Astrocyte of the spinal cord (primary cell): ENCODE data around the gene RRAD.

Experiments used
- DNase-seq: peaks from one replicate; pipeline ENCODE4 v3.0.0; 2011; ENCODE audit warnings: low read depth, low spot score
- H3K4me3 ChIP-seq: 2 replicates; pipeline ENCODE4 v1.5.1; 2011; ENCODE audit warnings: low read depth, mild to moderate bottlenecking, low read length, moderate library complexity
- CTCF ChIP-seq: IDR thresholded peaks from 2 replicates; pipeline ENCODE4 v1.5.1; 2012; ENCODE audit warnings: low read depth, mild to moderate bottlenecking, low read length, inconsistent platforms
- in situ Hi-C: cut with HindIII; loops from 2 replicates; pipeline ENCODE4 v1.10.0; 2017; ENCODE audit warnings: low sequenced_read_pairs

The RRAD gene

GRCh38 chr16:66954097-66954659, 28.8 kb upstream of the RRAD start:
- in situ Hi-C loops = no loop called here
- TF ChIP-seq CTCF = peak; percentile 85
- H3K4me3 ChIP-seq = no peak overlapping the region
- peak; percentile 75 for DNase-seq

GRCh38 chr16:66953462-66954096, 28.2 kb upstream of the RRAD start:
- in situ Hi-C loops = no loop called here
- no peak for DNase-seq
- no peak for TF ChIP-seq CTCF
- no peak overlapping the region for H3K4me3 ChIP-seq

GRCh38 chr16:66952430-66953110, 27.2 kb upstream of the RRAD start:
- H3K4me3 ChIP-seq = no peak overlapping the region
- TF ChIP-seq CTCF = no peak
- DNase-seq = no peak
- in situ Hi-C loops = no loop called here

- TF ChIP-seq CTCF = no peak
- no peak for DNase-seq
- in situ Hi-C loops = no loop called here
- H3K4me3 ChIP-seq = no peak overlapping the region
Measured at GRCh38 chr16:66950971-66951790, 25.8 kb upstream of the RRAD start.

- no peak for DNase-seq
- TF ChIP-seq CTCF = no peak
- in situ Hi-C loops = no loop called here
Measured at GRCh38 chr16:66950437-66950836, 25.1 kb upstream of the RRAD start.

GRCh38 chr16:66949472-66949871, 24.1 kb upstream of the RRAD start:
- DNase-seq = no peak
- no peak for TF ChIP-seq CTCF
- no peak overlapping the region for H3K4me3 ChIP-seq
- in situ Hi-C loops = no loop called here

More at GRCh38 chr16:66950437-66950836, 25.1 kb upstream of the RRAD start:
- no peak overlapping the region for H3K4me3 ChIP-seq
